Heart left ventricle (tissue), 13 donors: Measurements from ENCODE around the gene FOXRED1.

Experiments
- CTCF ChIP-seq, 12 donors: fragments of 200-600 bp; sonication (generic) in 4 of 12; IDR thresholded peaks; one replicate each; pipeline versions ENCODE4 v1.5.0 to v1.8.0; 2018 to 2022; ENCODE audit warnings: antibody characterized with exemption in 12 of 12, mild to moderate bottlenecking in 5 of 12
- POLR2A ChIP-seq, 2 donors: fragments of 450-650 bp; IDR thresholded peaks; one replicate each; pipeline ENCODE4 v1.6.1; 2017; ENCODE audit warnings: antibody characterized with exemption in 2 of 2, mild to moderate bottlenecking in 2 of 2, moderate library complexity in 2 of 2
- donor health status: ischemic (EF 13 %, LVEDD 7.1; RV severe dilation, severe dysfunction).
- donor health status: DM: no; HTN: yes; CAD: no.
- donor health status: DM: no; HTN: no; CAD: no.
- donor health status: ischemic (EF 25% LVEDD 6.9; RV normal size, moderate dysfunction).
- donor health status: ischemic (EF 25% LVEDD 5.7; RV mildly dilated, moderate dysfunction).
- donor health status: ischemic (EF 35%, LVEDD 5.7; RV mildly dilated, moderate dysfunction).
- donor health status: nonischemic (EF 11% LVEDD 7.7; RV severe dilation, severe dysfunction).
- donor health status: DM: yes; HTN: yes; CAD: no.
- donor health status: PGD.
- donor health status: ischemic (EF 29% LVEDD 5.4; RV normal size, mild dysfunction).
- donor health status: nonischemic (EF 23%, LVEDD 6.1; RV moderate dilation, normal function).

- no peak for TF ChIP-seq CTCF (IDR thresholded peaks at IDR 0.05)
- no peak for TF ChIP-seq POLR2A (IDR thresholded peaks at IDR 0.05)
Observed at GRCh38 chr11:126311401-126312291, 42.7 kb downstream of the FOXRED1 start.
